Activated B cell treated with CpG ODN at 0.5 μM for 24 hours (primary cell): Measurements from ENCODE around the gene IGFLR1. TPM values are rescaled to one million over a fixed set of nuclear protein-coding genes. Genes with fewer than 3 reads are reported as not detected.
"Not testable (repeated sequence)": the region's sequence is repeated elsewhere in the genome, so short reads cannot be mapped to it uniquely, and the experiment has no call there.

Source experiments
- ATAC-seq: fragments of 200-7000 bp; cut with Tn5 transposase; one replicate; pipeline ENCODE4 v1.10.0; 2021; ENCODE audit warnings: low read depth, mild to moderate bottlenecking, moderate library complexity
- CTCF ChIA-PET: fragments of 350-600 bp; sonication (Branson Sonifier 250); formaldehyde crosslinking; loops from one replicate; lab custom pipeline; 2021; ENCODE audit warnings: antibody characterized with exemption; lab: Charles Lee
- POLR2A ChIA-PET: fragments of 350-600 bp; sonication (Branson Sonifier 250); formaldehyde crosslinking; loops from one replicate; lab custom pipeline; 2021; ENCODE audit warnings: antibody characterized with exemption; lab: Charles Lee
- DNase-seq: peaks from one replicate; pipeline ENCODE4 v3.0.0; 2022
- H3K27ac Mint-ChIP-seq: one replicate; pipeline ENCODE4 v1.8.0; 2020; ENCODE audit warnings: mixed read lengths
- H3K27me3 Mint-ChIP-seq: one replicate; pipeline ENCODE4 v1.8.0; 2021; ENCODE audit warnings: mixed read lengths
- H3K36me3 Mint-ChIP-seq: one replicate; pipeline ENCODE4 v1.8.0; 2021; ENCODE audit warnings: low read depth, mixed read lengths
- H3K4me1 Mint-ChIP-seq: one replicate; pipeline ENCODE4 v1.8.0; 2021; ENCODE audit warnings: mixed read lengths
- H3K4me3 Mint-ChIP-seq: one replicate; pipeline ENCODE4 v1.8.0; 2020; ENCODE audit warnings: mild to moderate bottlenecking, mixed read lengths
- H3K9me3 Mint-ChIP-seq: one replicate; pipeline ENCODE4 v1.8.0; 2020; ENCODE audit warnings: mixed read lengths
- CTCF ChIP-seq: fragments of 200-600 bp; IDR thresholded peaks from one replicate; pipeline ENCODE4 v1.8.0; 2022; ENCODE audit warnings: antibody characterized with exemption, mild to moderate bottlenecking
- intact Hi-C: fragments of 100-400 bp; cut with micrococcal nuclease; formaldehyde crosslinking; loops from one replicate; pipeline ENCODE4 v1.15.1; 2024
- total RNA-seq: library from RNA; stranded (reverse); gene quantifications from 2 replicates; pipeline ENCODE4 v1.2.3, GENCODE V29; 2022

IGFLR1 gene
- total RNA-seq, 1 donor from 2014 or later: 130 TPM

- CTCF ChIA-PET: no interaction called here
Observed at GRCh38 chr19:35727053-35727955, 14.9 kb downstream of the IGFLR1 start.

GRCh38 chr19:35725216-35725861 is 16.9 kb downstream of the IGFLR1 start:
- no peaks in the 10 kb centered on the region for H3K27me3 Mint-ChIP-seq
- no peak overlapping the region for H3K4me3 Mint-ChIP-seq
- H3K9me3 Mint-ChIP-seq: no peaks in the 10 kb centered on the region
- peaks cover 6% of the 10 kb centered on the region for H3K4me1 Mint-ChIP-seq
- H3K27ac Mint-ChIP-seq: no peak overlapping the region
- no peak for TF ChIP-seq CTCF
- DNase-seq (no peak), ATAC-seq (no peak)
- ChIA-PET CTCF (no interaction called here), POLR2A (interaction anchor here (1.2 kb wide), 1 partner anchor 15 kb away, joined by 4 read pairs; no protein-coding TSS in a partner anchor)
- intact Hi-C loops: no loop called here
- H3K36me3 Mint-ChIP-seq: peaks cover 90% of the 10 kb centered on the region

More at GRCh38 chr19:35727053-35727955, 14.9 kb downstream of the IGFLR1 start:
- TF ChIP-seq CTCF: no peak
- Mint-ChIP-seq H3K9me3 (no peaks in the 10 kb centered on the region), H3K27ac (no peak overlapping the region), H3K4me3 (no peak overlapping the region), H3K4me1 (no peaks in the 10 kb centered on the region), H3K36me3 (peaks cover 91% of the 10 kb centered on the region), H3K27me3 (no peaks in the 10 kb centered on the region)
- intact Hi-C loops: no loop called here
- POLR2A ChIA-PET: interaction anchor here (0.6 to 2.5 kb wide), 6 partner anchors 9 to 186 kb away, joined by 3 to 8 read pairs (median 6); partner anchors contain the start of genes IGFLR1 and KMT2B
- ATAC-seq: no peak
- DNase-seq: no peak

GRCh38 chr19:35724560-35724959 is 17.7 kb downstream of the IGFLR1 start:
- ATAC-seq (no peak), DNase-seq (no peak)
- TF ChIP-seq CTCF: no peak
- ChIA-PET POLR2A (interaction anchor here (1.2 kb wide), 1 partner anchor 16 kb away, joined by 4 read pairs; no protein-coding TSS in a partner anchor), CTCF (no interaction called here)
- Mint-ChIP-seq H3K4me3 (no peak overlapping the region), H3K4me1 (peaks cover 10% of the 10 kb centered on the region), H3K27ac (no peak overlapping the region), H3K9me3 (no peaks in the 10 kb centered on the region), H3K27me3 (no peaks in the 10 kb centered on the region), H3K36me3 (peaks cover 86% of the 10 kb centered on the region)
- intact Hi-C loops: no loop called here

GRCh38 chr19:35724132-35724531 is 18.1 kb downstream of the IGFLR1 start:
- H3K4me3 Mint-ChIP-seq, H3K9me3 Mint-ChIP-seq, CTCF ChIA-PET, H3K27ac Mint-ChIP-seq, intact Hi-C loops, POLR2A ChIA-PET, ATAC-seq, H3K27me3 Mint-ChIP-seq, DNase-seq: not testable (repeated sequence)
- H3K36me3 Mint-ChIP-seq: peaks cover 85% of the 10 kb centered on the region
- H3K4me1 Mint-ChIP-seq: peaks cover 14% of the 10 kb centered on the region

GRCh38 chr19:35723671-35724070 is 18.6 kb downstream of the IGFLR1 start:
- ChIA-PET CTCF (interaction anchor here (1.1 kb wide), 1 partner anchor 17 kb away, joined by 3 read pairs; no protein-coding TSS in a partner anchor), POLR2A (interaction anchor here (0.7 kb wide), 1 partner anchor 17 kb away, joined by 4 read pairs; no protein-coding TSS in a partner anchor)
- H3K27me3 Mint-ChIP-seq: no peaks in the 10 kb centered on the region
- H3K4me1 Mint-ChIP-seq: peaks cover 18% of the 10 kb centered on the region
- H3K9me3 Mint-ChIP-seq: no peaks in the 10 kb centered on the region
- DNase-seq (no peak), ATAC-seq (no peak)
- H3K36me3 Mint-ChIP-seq: peaks cover 80% of the 10 kb centered on the region
- no peak for TF ChIP-seq CTCF
- intact Hi-C loops: no loop called here
- no peak overlapping the region for H3K27ac Mint-ChIP-seq
- H3K4me3 Mint-ChIP-seq: no peak overlapping the region
